Measurements from ENCODE around the gene MYO9A.

The MYO9A gene

DNA sequence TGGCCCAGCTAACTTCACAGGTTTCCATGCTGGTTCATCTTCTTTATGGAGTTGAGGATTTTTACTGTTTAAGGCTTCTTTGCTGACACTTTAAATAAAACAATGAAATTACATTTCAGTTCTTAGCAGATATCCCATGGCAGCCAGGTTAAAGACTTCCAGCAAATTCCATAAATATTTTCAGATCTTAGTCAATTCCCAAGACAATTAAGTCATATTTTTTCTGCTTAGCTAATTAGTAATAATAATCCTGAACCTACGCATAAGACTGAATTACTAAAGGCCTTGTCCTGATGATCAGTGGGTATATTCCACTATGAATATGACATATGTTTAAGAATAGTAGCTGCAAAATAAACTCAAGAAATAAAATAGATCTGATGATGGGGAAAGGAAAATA, 224.3 kb downstream of the MYO9A start:
- TF ChIP-seq SPI1 (IDR thresholded peaks at IDR 0.05; ENCODE audit: borderline replicate concordance, low read depth) (no peak), POLR2AphosphoS5 (IDR thresholded peaks at IDR 0.05; ENCODE audit: low read depth) (no peak), GABPA (IDR thresholded peaks at IDR 0.05; ENCODE audit: low read depth) (no peak)
- TF ChIP-seq, protein P1, sequence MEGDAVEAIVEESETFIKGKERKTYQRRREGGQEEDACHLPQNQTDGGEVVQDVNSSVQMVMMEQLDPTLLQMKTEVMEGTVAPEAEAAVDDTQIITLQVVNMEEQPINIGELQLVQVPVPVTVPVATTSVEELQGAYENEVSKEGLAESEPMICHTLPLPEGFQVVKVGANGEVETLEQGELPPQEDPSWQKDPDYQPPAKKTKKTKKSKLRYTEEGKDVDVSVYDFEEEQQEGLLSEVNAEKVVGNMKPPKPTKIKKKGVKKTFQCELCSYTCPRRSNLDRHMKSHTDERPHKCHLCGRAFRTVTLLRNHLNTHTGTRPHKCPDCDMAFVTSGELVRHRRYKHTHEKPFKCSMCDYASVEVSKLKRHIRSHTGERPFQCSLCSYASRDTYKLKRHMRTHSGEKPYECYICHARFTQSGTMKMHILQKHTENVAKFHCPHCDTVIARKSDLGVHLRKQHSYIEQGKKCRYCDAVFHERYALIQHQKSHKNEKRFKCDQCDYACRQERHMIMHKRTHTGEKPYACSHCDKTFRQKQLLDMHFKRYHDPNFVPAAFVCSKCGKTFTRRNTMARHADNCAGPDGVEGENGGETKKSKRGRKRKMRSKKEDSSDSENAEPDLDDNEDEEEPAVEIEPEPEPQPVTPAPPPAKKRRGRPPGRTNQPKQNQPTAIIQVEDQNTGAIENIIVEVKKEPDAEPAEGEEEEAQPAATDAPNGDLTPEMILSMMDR (IDR thresholded peaks at IDR 0.05; ENCODE audit: insufficient read depth, low read length): no peak
- TF ChIP-seq, protein P2, sequence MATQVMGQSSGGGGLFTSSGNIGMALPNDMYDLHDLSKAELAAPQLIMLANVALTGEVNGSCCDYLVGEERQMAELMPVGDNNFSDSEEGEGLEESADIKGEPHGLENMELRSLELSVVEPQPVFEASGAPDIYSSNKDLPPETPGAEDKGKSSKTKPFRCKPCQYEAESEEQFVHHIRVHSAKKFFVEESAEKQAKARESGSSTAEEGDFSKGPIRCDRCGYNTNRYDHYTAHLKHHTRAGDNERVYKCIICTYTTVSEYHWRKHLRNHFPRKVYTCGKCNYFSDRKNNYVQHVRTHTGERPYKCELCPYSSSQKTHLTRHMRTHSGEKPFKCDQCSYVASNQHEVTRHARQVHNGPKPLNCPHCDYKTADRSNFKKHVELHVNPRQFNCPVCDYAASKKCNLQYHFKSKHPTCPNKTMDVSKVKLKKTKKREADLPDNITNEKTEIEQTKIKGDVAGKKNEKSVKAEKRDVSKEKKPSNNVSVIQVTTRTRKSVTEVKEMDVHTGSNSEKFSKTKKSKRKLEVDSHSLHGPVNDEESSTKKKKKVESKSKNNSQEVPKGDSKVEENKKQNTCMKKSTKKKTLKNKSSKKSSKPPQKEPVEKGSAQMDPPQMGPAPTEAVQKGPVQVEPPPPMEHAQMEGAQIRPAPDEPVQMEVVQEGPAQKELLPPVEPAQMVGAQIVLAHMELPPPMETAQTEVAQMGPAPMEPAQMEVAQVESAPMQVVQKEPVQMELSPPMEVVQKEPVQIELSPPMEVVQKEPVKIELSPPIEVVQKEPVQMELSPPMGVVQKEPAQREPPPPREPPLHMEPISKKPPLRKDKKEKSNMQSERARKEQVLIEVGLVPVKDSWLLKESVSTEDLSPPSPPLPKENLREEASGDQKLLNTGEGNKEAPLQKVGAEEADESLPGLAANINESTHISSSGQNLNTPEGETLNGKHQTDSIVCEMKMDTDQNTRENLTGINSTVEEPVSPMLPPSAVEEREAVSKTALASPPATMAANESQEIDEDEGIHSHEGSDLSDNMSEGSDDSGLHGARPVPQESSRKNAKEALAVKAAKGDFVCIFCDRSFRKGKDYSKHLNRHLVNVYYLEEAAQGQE (IDR thresholded peaks at IDR 0.05; ENCODE audit: insufficient replicate concordance, low read depth): no peak
- H3K4me3 ChIP-seq (replicated peaks; ENCODE audit: insufficient read depth, low read length): no peak overlapping the region
- no peak overlapping the region for H3K27ac ChIP-seq (replicated peaks)
- H3K27me3 ChIP-seq (ENCODE audit: insufficient read depth, poor library complexity, severe bottlenecking): no peaks in the 10 kb centered on the region
- DNase-seq (ENCODE audit: low read depth in 1 of 2, low spot score in 1 of 2): no peak

GRCh38 chr15:71892335-71892734, 225.6 kb downstream of the MYO9A start:
- no peaks in the 10 kb centered on the region for H3K27me3 ChIP-seq (ENCODE audit: insufficient read depth, poor library complexity, severe bottlenecking)
- DNase-seq (ENCODE audit: low read depth in 1 of 2, low spot score in 1 of 2): no peak
- no peak overlapping the region for H3K4me3 ChIP-seq (replicated peaks; ENCODE audit: insufficient read depth, low read length)
- no peak for TF ChIP-seq SPI1 (IDR thresholded peaks at IDR 0.05; ENCODE audit: borderline replicate concordance, low read depth)
- H3K27ac ChIP-seq (replicated peaks): no peak overlapping the region

DNA sequence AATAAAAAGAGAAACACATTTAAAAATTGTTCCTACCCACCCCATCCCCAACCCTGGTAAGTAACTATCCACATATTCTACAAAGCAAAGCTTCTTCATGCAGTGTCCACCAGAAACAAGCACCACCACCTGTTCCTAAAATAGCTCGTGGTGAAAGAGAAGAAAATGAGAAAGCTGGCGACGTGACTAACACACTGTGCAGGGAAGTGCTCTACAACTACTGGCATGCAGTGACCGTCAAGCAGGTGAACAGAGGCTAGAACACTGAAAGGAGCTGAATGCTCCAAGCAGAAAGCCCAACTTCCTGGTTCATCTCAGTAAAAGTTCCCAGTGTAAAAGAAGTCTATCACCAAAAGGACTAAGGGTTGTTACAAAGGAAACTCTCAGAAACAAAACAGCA, 226.9 kb downstream of the MYO9A start:
- Histone ChIP-seq H3K4me3 (replicated peaks; ENCODE audit: insufficient read depth, low read length) (no peak overlapping the region), H3K27me3 (ENCODE audit: insufficient read depth, poor library complexity, severe bottlenecking) (no peaks in the 10 kb centered on the region), H3K27ac (replicated peaks) (no peak overlapping the region)
- no peak for TF ChIP-seq GABPA (IDR thresholded peaks at IDR 0.05; ENCODE audit: low read depth)
- TF ChIP-seq, protein P2 (IDR thresholded peaks at IDR 0.05; ENCODE audit: insufficient replicate concordance, low read depth): no peak
- TF ChIP-seq, protein P1 (IDR thresholded peaks at IDR 0.05; ENCODE audit: insufficient read depth, low read length): no peak
- no peak for TF ChIP-seq POLR2AphosphoS5 (IDR thresholded peaks at IDR 0.05; ENCODE audit: low read depth)
- TF ChIP-seq SPI1 (IDR thresholded peaks at IDR 0.05; ENCODE audit: borderline replicate concordance, low read depth): no peak
- DNase-seq (ENCODE audit: low read depth in 1 of 2, low spot score in 1 of 2): no peak

DNA sequence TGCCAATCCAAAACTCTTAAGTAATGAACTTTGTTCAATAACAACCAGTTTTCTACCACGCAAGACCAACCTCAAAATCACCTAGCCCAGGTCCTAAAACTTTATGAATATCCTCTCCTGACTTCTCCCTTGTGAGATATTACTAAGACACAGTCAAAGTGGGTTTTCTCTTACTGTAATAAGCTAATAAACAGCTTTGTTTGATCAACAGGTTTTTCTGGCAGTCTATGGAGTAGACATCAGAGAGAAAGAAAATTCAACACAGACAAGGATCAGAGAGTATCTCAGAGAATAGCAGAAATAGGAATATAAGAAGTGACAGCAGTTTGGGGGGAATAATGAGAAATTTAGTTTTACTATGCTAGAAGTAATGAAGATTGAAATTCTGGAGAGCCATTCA, 228.0 kb downstream of the MYO9A start:
- no peak overlapping the region for H3K27ac ChIP-seq (replicated peaks)
- no peak for DNase-seq (ENCODE audit: low read depth in 1 of 2, low spot score in 1 of 2)
- H3K4me3 ChIP-seq (replicated peaks; ENCODE audit: insufficient read depth, low read length): no peak overlapping the region
- TF ChIP-seq POLR2AphosphoS5 (IDR thresholded peaks at IDR 0.05; ENCODE audit: low read depth) (no peak), GABPA (IDR thresholded peaks at IDR 0.05; ENCODE audit: low read depth) (no peak), SPI1 (IDR thresholded peaks at IDR 0.05; ENCODE audit: borderline replicate concordance, low read depth) (no peak)
- TF ChIP-seq, protein P2 (IDR thresholded peaks at IDR 0.05; ENCODE audit: insufficient replicate concordance, low read depth): no peak
- TF ChIP-seq, protein P1 (IDR thresholded peaks at IDR 0.05; ENCODE audit: insufficient read depth, low read length): no peak
- H3K27me3 ChIP-seq (ENCODE audit: insufficient read depth, poor library complexity, severe bottlenecking): no peaks in the 10 kb centered on the region
